ENCODE results near the gene SYT2.

- TF ChIP-seq CTCF (conservative IDR thresholded peaks at IDR 0.05; ENCODE audit: low read depth, low read length) (no peak), EZH2 (IDR thresholded peaks at IDR 0.05; ENCODE audit: borderline replicate concordance, low read depth, low read length, poor library complexity, severe bottlenecking) (no peak)
Measured at GRCh38 chr1:202665417-202665816, 44.8 kb downstream of the SYT2 start.

All from A673 (cell line).